ENCODE data around the gene OR1I1.

DNA sequence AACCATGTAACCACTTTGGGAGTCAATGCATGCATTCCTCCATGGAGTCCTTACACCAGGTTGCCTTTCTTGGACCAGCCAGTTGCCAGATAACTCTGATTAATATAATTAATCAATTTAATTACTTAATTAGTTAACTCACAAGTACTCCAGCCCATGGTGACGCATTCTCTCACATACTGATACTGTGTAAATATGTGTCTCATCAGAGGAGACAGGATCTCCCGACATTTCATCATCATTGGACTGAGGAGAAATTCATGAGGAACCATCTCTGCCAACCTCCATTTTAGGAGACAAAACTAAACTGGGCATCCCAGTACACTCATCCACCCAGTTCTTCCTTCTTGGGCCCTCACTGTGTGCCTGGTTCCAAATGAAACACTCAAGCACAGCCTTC lies 39.2 kb upstream of the OR1I1 start:
- no peak for TF ChIP-seq MAFK (IDR thresholded peaks at IDR 0.05; ENCODE audit: partially characterized antibody)
- TF ChIP-seq, protein P1, sequence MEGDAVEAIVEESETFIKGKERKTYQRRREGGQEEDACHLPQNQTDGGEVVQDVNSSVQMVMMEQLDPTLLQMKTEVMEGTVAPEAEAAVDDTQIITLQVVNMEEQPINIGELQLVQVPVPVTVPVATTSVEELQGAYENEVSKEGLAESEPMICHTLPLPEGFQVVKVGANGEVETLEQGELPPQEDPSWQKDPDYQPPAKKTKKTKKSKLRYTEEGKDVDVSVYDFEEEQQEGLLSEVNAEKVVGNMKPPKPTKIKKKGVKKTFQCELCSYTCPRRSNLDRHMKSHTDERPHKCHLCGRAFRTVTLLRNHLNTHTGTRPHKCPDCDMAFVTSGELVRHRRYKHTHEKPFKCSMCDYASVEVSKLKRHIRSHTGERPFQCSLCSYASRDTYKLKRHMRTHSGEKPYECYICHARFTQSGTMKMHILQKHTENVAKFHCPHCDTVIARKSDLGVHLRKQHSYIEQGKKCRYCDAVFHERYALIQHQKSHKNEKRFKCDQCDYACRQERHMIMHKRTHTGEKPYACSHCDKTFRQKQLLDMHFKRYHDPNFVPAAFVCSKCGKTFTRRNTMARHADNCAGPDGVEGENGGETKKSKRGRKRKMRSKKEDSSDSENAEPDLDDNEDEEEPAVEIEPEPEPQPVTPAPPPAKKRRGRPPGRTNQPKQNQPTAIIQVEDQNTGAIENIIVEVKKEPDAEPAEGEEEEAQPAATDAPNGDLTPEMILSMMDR (IDR thresholded peaks at IDR 0.05): no peak
- no peak for TF ChIP-seq MYC (IDR thresholded peaks at IDR 0.05; ENCODE audit: borderline replicate concordance, low read length)
- no peak for TF ChIP-seq HDAC2 (IDR thresholded peaks at IDR 0.05)
- no peak for TF ChIP-seq POLR2A (IDR thresholded peaks at IDR 0.05; ENCODE audit: low read length)
- TF ChIP-seq BHLHE40 (IDR thresholded peaks at IDR 0.05; ENCODE audit: low read depth, low read length): no peak
- TF ChIP-seq JUN (IDR thresholded peaks at IDR 0.05): no peak
- no peak for TF ChIP-seq RAD21 (conservative IDR thresholded peaks at IDR 0.05 in 1 of 2, IDR thresholded peaks at IDR 0.05 in 1 of 2)
- no peak for TF ChIP-seq EHMT2 (IDR thresholded peaks at IDR 0.05; ENCODE audit: low read depth)
- no peak for TF ChIP-seq EP300 (IDR thresholded peaks at IDR 0.05)
- TF ChIP-seq, protein P2, sequence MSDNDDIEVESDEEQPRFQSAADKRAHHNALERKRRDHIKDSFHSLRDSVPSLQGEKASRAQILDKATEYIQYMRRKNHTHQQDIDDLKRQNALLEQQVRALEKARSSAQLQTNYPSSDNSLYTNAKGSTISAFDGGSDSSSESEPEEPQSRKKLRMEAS (IDR thresholded peaks at IDR 0.05): no peak
- TF ChIP-seq, protein P3, sequence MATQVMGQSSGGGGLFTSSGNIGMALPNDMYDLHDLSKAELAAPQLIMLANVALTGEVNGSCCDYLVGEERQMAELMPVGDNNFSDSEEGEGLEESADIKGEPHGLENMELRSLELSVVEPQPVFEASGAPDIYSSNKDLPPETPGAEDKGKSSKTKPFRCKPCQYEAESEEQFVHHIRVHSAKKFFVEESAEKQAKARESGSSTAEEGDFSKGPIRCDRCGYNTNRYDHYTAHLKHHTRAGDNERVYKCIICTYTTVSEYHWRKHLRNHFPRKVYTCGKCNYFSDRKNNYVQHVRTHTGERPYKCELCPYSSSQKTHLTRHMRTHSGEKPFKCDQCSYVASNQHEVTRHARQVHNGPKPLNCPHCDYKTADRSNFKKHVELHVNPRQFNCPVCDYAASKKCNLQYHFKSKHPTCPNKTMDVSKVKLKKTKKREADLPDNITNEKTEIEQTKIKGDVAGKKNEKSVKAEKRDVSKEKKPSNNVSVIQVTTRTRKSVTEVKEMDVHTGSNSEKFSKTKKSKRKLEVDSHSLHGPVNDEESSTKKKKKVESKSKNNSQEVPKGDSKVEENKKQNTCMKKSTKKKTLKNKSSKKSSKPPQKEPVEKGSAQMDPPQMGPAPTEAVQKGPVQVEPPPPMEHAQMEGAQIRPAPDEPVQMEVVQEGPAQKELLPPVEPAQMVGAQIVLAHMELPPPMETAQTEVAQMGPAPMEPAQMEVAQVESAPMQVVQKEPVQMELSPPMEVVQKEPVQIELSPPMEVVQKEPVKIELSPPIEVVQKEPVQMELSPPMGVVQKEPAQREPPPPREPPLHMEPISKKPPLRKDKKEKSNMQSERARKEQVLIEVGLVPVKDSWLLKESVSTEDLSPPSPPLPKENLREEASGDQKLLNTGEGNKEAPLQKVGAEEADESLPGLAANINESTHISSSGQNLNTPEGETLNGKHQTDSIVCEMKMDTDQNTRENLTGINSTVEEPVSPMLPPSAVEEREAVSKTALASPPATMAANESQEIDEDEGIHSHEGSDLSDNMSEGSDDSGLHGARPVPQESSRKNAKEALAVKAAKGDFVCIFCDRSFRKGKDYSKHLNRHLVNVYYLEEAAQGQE (IDR thresholded peaks at IDR 0.05): no peak

Measured in A549 (cell line).